ENCODE data around the gene SCNN1B.

The SCNN1B gene

GRCh38 chr16:23321206-23321875 lies 19.2 kb downstream of the SCNN1B start:
- DNase-seq: no peak

GRCh38 chr16:23323224-23324030 lies 21.3 kb downstream of the SCNN1B start:
- DNase-seq: no peak

- no peak for DNase-seq
These were observed 22.6 kb downstream of the SCNN1B start for GRCh38 chr16:23324727-23325126.

- DNase-seq: no peak
These were observed 25.7 kb downstream of the SCNN1B start for GRCh38 chr16:23327836-23328235.

- no peak for DNase-seq
These were observed 28.1 kb downstream of the SCNN1B start for GRCh38 chr16:23330161-23330560.

- no peak for DNase-seq
These were observed 28.6 kb downstream of the SCNN1B start for GRCh38 chr16:23330583-23331249.

- DNase-seq: no peak
These were observed 31.0 kb downstream of the SCNN1B start for GRCh38 chr16:23333034-23333579.

- no peak for DNase-seq
These were observed 31.8 kb downstream of the SCNN1B start for GRCh38 chr16:23333831-23334456.

GRCh38 chr16:23334457-23334853 lies 32.4 kb downstream of the SCNN1B start:
- DNase-seq: no peak

- no peak for DNase-seq
These were observed 32.8 kb downstream of the SCNN1B start for GRCh38 chr16:23334950-23335349.

GRCh38 chr16:23337836-23338550 lies 35.9 kb downstream of the SCNN1B start:
- DNase-seq: no peak

GRCh38 chr16:23339787-23340186 lies 37.7 kb downstream of the SCNN1B start:
- no peak for DNase-seq

GRCh38 chr16:23342083-23342640 lies 40.1 kb downstream of the SCNN1B start:
- no peak for DNase-seq

- no peak for DNase-seq
These were observed 41.8 kb downstream of the SCNN1B start for GRCh38 chr16:23343643-23344612.

GRCh38 chr16:23345237-23345636 lies 43.1 kb downstream of the SCNN1B start:
- DNase-seq: no peak

GRCh38 chr16:23348579-23349469 lies 46.7 kb downstream of the SCNN1B start:
- DNase-seq: no peak

- no peak for DNase-seq
These were observed 49.3 kb downstream of the SCNN1B start for GRCh38 chr16:23351360-23351759.

- DNase-seq: no peak
These were observed 51.3 kb downstream of the SCNN1B start for GRCh38 chr16:23353440-23353839.

GRCh38 chr16:23354246-23354645 lies 52.1 kb downstream of the SCNN1B start:
- DNase-seq: no peak
